Stimulated activated CD4-positive, alpha-beta T cell treated with anti-CD3 and anti-CD28 coated beads, Interleukin-12 subunit alpha, Interleukin-12 subunit beta, amount 100 ng/mL, for 48 hours (primary cell): ENCODE results near the gene GPR42.
A peak's percentile ranks its signal among the peaks of the same experiment; 100 is the strongest.

Source experiments
- DNase-seq, 3 donors: peaks; one replicate each; pipeline ENCODE4 v3.0.0-alpha.2; 2020; ENCODE audit warnings: low read depth in 2 of 3, low spot score in 1 of 3

GPR42 gene

GRCh38 chr19:35370722-35371121, at the start of gene GPR42:
GPR42 (plus strand) TSS chr19:35371068; CDS start chr19:35371360, 292 bp downstream.
- no peak for DNase-seq

- DNase-seq, result no peak
Observed at GRCh38 chr19:35321291-35321690, 49.6 kb upstream of the GPR42 start.

GRCh38 chr19:35322014-35322413, 48.9 kb upstream of the GPR42 start:
- no peak for DNase-seq

- DNase-seq, result no peak
Observed at GRCh38 chr19:35327642-35328041, 43.2 kb upstream of the GPR42 start.

GRCh38 chr19:35328851-35329285, 42.0 kb upstream of the GPR42 start, which contains the start of gene CD22:
CD22 (plus strand) TSS chr19:35329187; CDS start chr19:35332041, 2,854 bp downstream.
- DNase-seq, result no peak

GRCh38 chr19:35329323-35329722, 41.5 kb upstream of the GPR42 start:
- DNase-seq, result no peak

- DNase-seq, result no peak
Observed at GRCh38 chr19:35330475-35330874, 40.4 kb upstream of the GPR42 start.

- no peak for DNase-seq
Observed at GRCh38 chr19:35331551-35332214, 39.2 kb upstream of the GPR42 start.

GRCh38 chr19:35332817-35333216, 38.1 kb upstream of the GPR42 start:
- DNase-seq, result peak in 1 of 3 donors; percentile 24

GRCh38 chr19:35334144-35334753, 36.6 kb upstream of the GPR42 start:
- DNase-seq, result no peak

- no peak for DNase-seq
Observed at GRCh38 chr19:35336166-35336955, 34.5 kb upstream of the GPR42 start.

GRCh38 chr19:35337097-35337983, 33.5 kb upstream of the GPR42 start:
- DNase-seq, result no peak

- no peak for DNase-seq
Observed at GRCh38 chr19:35337984-35338296, 32.9 kb upstream of the GPR42 start.

GRCh38 chr19:35340431-35340830, 30.4 kb upstream of the GPR42 start:
- DNase-seq, result no peak

GRCh38 chr19:35341006-35341405, 29.9 kb upstream of the GPR42 start:
- DNase-seq, result no peak

- DNase-seq, result no peak
Observed at GRCh38 chr19:35341565-35342225, 29.2 kb upstream of the GPR42 start.

GRCh38 chr19:35342430-35342829, 28.4 kb upstream of the GPR42 start:
- DNase-seq, result no peak

GRCh38 chr19:35344511-35345031, 26.3 kb upstream of the GPR42 start:
- no peak for DNase-seq

- DNase-seq, result no peak
Observed at GRCh38 chr19:35345671-35346111, 25.2 kb upstream of the GPR42 start.
